HCT116 (cell line): Measurements from ENCODE around the gene THAP3. TPM values are rescaled to one million over a fixed set of nuclear protein-coding genes. Genes with fewer than 3 reads are reported as not detected.

Experiments
- ATAC-seq: fragments of 200-7000 bp; cut with Tn5 transposase; 2 replicates; pipeline ENCODE4 v1.9.1; 2020; ENCODE audit warnings: mild to moderate bottlenecking, moderate library complexity
- BruUV-seq: library from RNA; stranded (reverse); fragments of 400-500 nt; replicated peaks from 2 replicates; lab custom pipeline; 2021; lab: Mats Ljungman, UMichigan
- CTCF ChIA-PET: fragments of 300-600 bp; sonication (Branson Sonifier 250); formaldehyde crosslinking; loops from one replicate; lab custom pipeline; 2021; ENCODE audit warnings: antibody characterized with exemption; lab: Charles Lee
- POLR2A ChIA-PET: fragments of 300-600, 350-600 bp; sonication (Branson Sonifier 250); formaldehyde crosslinking; loops from one replicate; lab custom pipeline; 2021; ENCODE audit warnings: antibody characterized with exemption; lab: Charles Lee
- RAD21 ChIA-PET, 2 experiments: fragments of 300-600 bp; sonication (Branson Sonifier 250); formaldehyde crosslinking; loops; one replicate each; lab custom pipeline; 2023; ENCODE audit warnings: low total read pairs in 2 of 2; ENCODE audit not compliant: uncharacterized antibody in 2 of 2, unreplicated experiment in 2 of 2, low non-redundant PET in 1 of 2; lab: Charles Lee
- DNase-seq: peaks from one replicate; pipeline ENCODE4 v3.0.0-alpha.2; 2010; ENCODE audit warnings: low read depth, low spot score
- H2AFZ ChIP-seq: fragments of 200-600 bp; shearing (Covaris generic), sonication (generic); 2 replicates; pipeline ENCODE4 v1.6.1; 2017; ENCODE audit warnings: low read depth, mixed run types, mixed read lengths, antibody characterized with exemption, low read length; ENCODE audit not compliant: poor library complexity, severe bottlenecking
- H3K27ac ChIP-seq: 2 replicates; pipeline ENCODE4 v1.5.1; 2012; ENCODE audit warnings: low read depth, low read length
- H3K27me3 ChIP-seq: fragments of 200-600 bp; sonication (generic); 2 replicates; pipeline ENCODE4 v1.6.1; 2016; ENCODE audit warnings: mixed run types, low read length, mixed read lengths; ENCODE audit not compliant: insufficient read depth
- H3K36me3 ChIP-seq, 2 experiments: fragments of 200-500 bp in 1 of 2; fragments of 200-600 bp in 1 of 2; sonication (Bioruptor generic) in 1 of 2; sonication (generic) in 1 of 2; 2 replicates each; pipeline versions ENCODE4 v1.5.1 to v1.6.1; 2014 to 2016; ENCODE audit warnings: low read length in 2 of 2, inconsistent platforms in 1 of 2, mixed read lengths in 1 of 2, mixed run types in 1 of 2; ENCODE audit not compliant: insufficient read depth in 2 of 2, control insufficient read depth in 1 of 2
- H3K4me1 ChIP-seq, 2 experiments: fragments of 200-600 bp in 1 of 2; sonication (generic) in 1 of 2; 2 replicates each; pipeline versions ENCODE4 v1.5.1 to v1.6.1; 2012 to 2017; ENCODE audit warnings: low read length in 2 of 2, inconsistent platforms in 1 of 2, mild to moderate bottlenecking in 1 of 2, mixed read lengths in 1 of 2, mixed run types in 1 of 2, moderate library complexity in 1 of 2; ENCODE audit not compliant: insufficient read depth in 2 of 2, control insufficient read depth in 1 of 2
- H3K4me2 ChIP-seq: fragments of 200-600 bp; sonication (generic); 2 replicates; pipeline ENCODE4 v1.6.1; 2017; ENCODE audit warnings: mixed run types, low read length, mixed read lengths
- H3K4me3 ChIP-seq, 2 experiments: fragments of 200-600 bp in 1 of 2; sonication (generic) in 1 of 2; replicated peaks in 1 of 2; 2 replicates each; pipeline ENCODE4 v1.5.1; 2011 to 2016; ENCODE audit warnings: low read length in 2 of 2, control low read depth in 1 of 2, low read depth in 1 of 2, mild to moderate bottlenecking in 1 of 2, mixed read lengths in 1 of 2, mixed run types in 1 of 2
- H3K79me2 ChIP-seq: fragments of 200-600 bp; sonication (generic); 2 replicates; pipeline ENCODE4 v1.6.1; 2017; ENCODE audit warnings: mild to moderate bottlenecking, mixed run types, low read length, moderate library complexity, mixed read lengths; ENCODE audit not compliant: insufficient read depth
- H3K9ac ChIP-seq: fragments of 200-600 bp; sonication (generic); 2 replicates; pipeline ENCODE4 v1.6.1; 2016; ENCODE audit warnings: low read length, mixed read lengths
- H3K9me2 ChIP-seq: fragments of 200-600 bp; sonication (generic), shearing (Covaris generic); 2 replicates; pipeline ENCODE4 v1.6.1; 2017; ENCODE audit warnings: mixed run types, mild to moderate bottlenecking, moderate library complexity; ENCODE audit not compliant: insufficient read depth
- H3K9me3 ChIP-seq, 2 experiments: fragments of 200-500 bp in 1 of 2; fragments of 200-600 bp in 1 of 2; sonication (Bioruptor generic) in 1 of 2; sonication (generic) in 1 of 2; 2 replicates each; pipeline ENCODE4 v1.6.1; 2014 to 2017; ENCODE audit warnings: low read length in 2 of 2, mixed read lengths in 2 of 2, inconsistent platforms in 1 of 2, low read depth in 1 of 2, mild to moderate bottlenecking in 1 of 2, mixed run types in 1 of 2, moderate library complexity in 1 of 2; ENCODE audit not compliant: control insufficient read depth in 1 of 2, insufficient read depth in 1 of 2
- H4K20me1 ChIP-seq: fragments of 200-600 bp; sonication (generic), shearing (Covaris generic); 2 replicates; pipeline ENCODE4 v1.6.1; 2017; ENCODE audit warnings: mixed run types, mild to moderate bottlenecking, moderate library complexity; ENCODE audit not compliant: insufficient read depth
- CBX3 ChIP-seq: IDR thresholded peaks from 2 replicates; pipeline ENCODE4 v1.6.1; 2012; ENCODE audit warnings: low read depth
- EGR1 ChIP-seq: IDR thresholded peaks from 2 replicates; pipeline ENCODE4 v1.6.1; 2012; ENCODE audit warnings: low read depth
- EZH2 ChIP-seq: fragments of 200-600 bp; sonication (generic); IDR thresholded peaks from 2 replicates; pipeline ENCODE4 v1.6.1; 2017; ENCODE audit warnings: antibody characterized with exemption, mixed run types
- EZH2phosphoT487 ChIP-seq: fragments of 200-600 bp; IDR thresholded peaks from 2 replicates; pipeline ENCODE4 v1.6.1; 2018; ENCODE audit warnings: antibody characterized with exemption, borderline replicate concordance
- JUND ChIP-seq: IDR thresholded peaks from 2 replicates; pipeline ENCODE4 v1.6.1; 2012
- POLR2A ChIP-seq: IDR thresholded peaks from 2 replicates; pipeline ENCODE4 v1.7.0; 2011; ENCODE audit warnings: borderline replicate concordance; ENCODE audit not compliant: insufficient read depth, insufficient read length; ENCODE audit errors: extremely low read depth
- POLR2AphosphoS5 ChIP-seq: IDR thresholded peaks from 2 replicates; pipeline ENCODE4 v1.6.1; 2011; ENCODE audit warnings: mild to moderate bottlenecking, low read depth, low read length, moderate library complexity
- SIN3A ChIP-seq: IDR thresholded peaks from 2 replicates; pipeline ENCODE4 v1.6.1; 2012; ENCODE audit warnings: low read depth
- SP1 ChIP-seq: IDR thresholded peaks from 2 replicates; pipeline ENCODE4 v1.6.1; 2012; ENCODE audit warnings: low read depth
- YY1 ChIP-seq: IDR thresholded peaks from 2 replicates; pipeline ENCODE4 v1.6.1; 2011; ENCODE audit warnings: low read length, low read depth, moderate library complexity, mild to moderate bottlenecking; ENCODE audit not compliant: insufficient replicate concordance; ENCODE audit errors: extremely low read depth
- ZFX ChIP-seq: fragments of 450-650 bp; IDR thresholded peaks from 2 replicates; pipeline ENCODE4 v1.6.1; 2017
- ZNF274 ChIP-seq: fragments of 200-500 bp; sonication (Bioruptor generic); IDR thresholded peaks from 2 replicates; pipeline ENCODE4 v1.6.1; 2014; ENCODE audit warnings: mild to moderate bottlenecking, low read depth, low read length, inconsistent platforms
- intact Hi-C: fragments of 100-400 bp; cut with micrococcal nuclease; formaldehyde crosslinking; loops from 2 replicates; pipeline ENCODE4 v1.10.0; 2022
- total RNA-seq: library from RNA; stranded (reverse); gene quantifications from one replicate; pipeline ENCODE4 v1.2.1, GENCODE V29; 2021; ENCODE audit not compliant: unreplicated experiment
- TF ChIP-seq, protein P1 (sequence below): IDR thresholded peaks from 2 replicates; pipeline ENCODE4 v1.6.1; 2012
- TF ChIP-seq, protein P2 (sequence below): IDR thresholded peaks from 2 replicates; pipeline ENCODE4 v1.6.1; 2011; ENCODE audit warnings: mild to moderate bottlenecking, low read length, moderate library complexity; ENCODE audit not compliant: insufficient replicate concordance; ENCODE audit errors: extremely low read depth

The THAP3 gene
- total RNA-seq, 1 experiment from 2014 or later: 23.1 TPM

GRCh38 chr1:6600410-6601048 is 24.1 kb upstream of the THAP3 start:
- Histone ChIP-seq H3K4me3 (peak overlapping the region; percentile 87 to 96), H3K36me3 (peaks cover 16 to 41% of the 10 kb centered on the region in 2 experiments; a peak in 3 of 4 replicates), H4K20me1 (peaks cover 14% of the 10 kb centered on the region; the same call in 1 of the 2 replicates), H3K4me1 (peaks cover 22 to 33% of the 10 kb centered on the region in 2 experiments), H3K9me2 (no peaks in the 10 kb centered on the region), H3K9ac (peak overlapping the region; percentile 85), H3K9me3 (no peaks in the 10 kb centered on the region), H3K27me3 (no peaks in the 10 kb centered on the region), H3K27ac (peak overlapping the region; percentile 95)
- intact Hi-C loops: no loop called here
- ChIA-PET CTCF (no interaction called here), RAD21 (interaction anchor here in 1 of 2 experiments (0.6 kb wide), 1 partner anchor 15 kb away, joined by 7 read pairs; no protein-coding TSS in a partner anchor)
- TF ChIP-seq EZH2 (no peak), POLR2AphosphoS5 (no peak), POLR2A (no peak), YY1 (no peak)
- TF ChIP-seq, all 23 proteins: peak for 0
- Histone ChIP-seq H3K79me2 (peaks cover 71% of the 10 kb centered on the region), H3K4me2 (peak overlapping the region; percentile 86), H2AFZ (no peak overlapping the region)
- POLR2A ChIA-PET: interaction anchor here (1.0 kb wide), 1 partner anchor 21 kb away, joined by 3 read pairs; the partner anchor contains the start of gene ZBTB48
- ATAC-seq (no peak), DNase-seq (no peak)
- TSS peak; percentile 48 for BruUV-seq

DNA sequence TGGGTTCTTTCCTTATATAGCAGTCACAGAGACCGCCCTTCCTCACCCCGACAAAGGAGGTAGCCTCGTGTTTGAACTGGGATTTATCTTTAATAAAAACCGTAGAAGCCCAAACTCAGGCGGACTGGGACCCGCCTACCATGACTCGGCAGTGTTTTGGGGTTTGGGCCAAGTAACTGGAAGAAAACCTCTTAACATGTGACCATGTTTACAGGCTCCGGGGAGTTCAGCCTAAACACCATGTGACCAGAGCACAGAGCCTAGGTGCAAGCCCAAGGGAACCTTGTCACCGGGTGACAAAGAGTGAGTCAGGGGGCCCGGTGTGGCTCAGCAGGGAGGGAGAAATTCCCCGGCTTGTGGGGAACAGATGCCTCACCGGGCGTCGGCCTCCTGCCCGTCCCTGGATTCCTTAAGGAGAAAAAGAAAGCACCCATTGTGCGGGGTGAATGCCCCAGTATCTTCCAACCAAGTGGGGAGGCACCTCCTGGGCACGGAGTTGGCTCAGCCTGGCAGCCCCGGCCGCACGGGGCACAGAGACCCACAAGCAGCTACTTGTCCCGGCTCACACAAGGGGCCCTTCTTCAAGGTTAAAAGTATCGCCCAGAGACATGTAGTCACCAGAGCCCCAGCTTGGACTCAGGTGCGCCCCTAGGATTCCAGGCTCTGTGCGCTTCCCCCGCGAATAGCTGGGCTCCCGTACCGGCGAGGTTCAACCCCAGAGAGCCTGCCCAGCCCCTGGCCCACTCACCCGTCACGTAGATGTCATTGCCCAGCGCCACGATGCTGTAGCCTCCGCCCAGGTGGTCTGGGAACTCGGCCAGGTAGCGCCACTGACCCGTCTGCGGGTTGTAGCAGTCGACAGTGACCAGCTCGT is 23.4 kb upstream of the THAP3 start:
- Histone ChIP-seq H3K9me2 (no peaks in the 10 kb centered on the region), H3K9me3 (no peaks in the 10 kb centered on the region), H3K4me3 (peak overlapping the region; percentile 87 to 96), H4K20me1 (peaks cover 14% of the 10 kb centered on the region; the same call in 1 of the 2 replicates), H3K79me2 (peaks cover 63% of the 10 kb centered on the region), H3K4me2 (peak overlapping the region; percentile 86), H3K27me3 (no peaks in the 10 kb centered on the region), H3K27ac (peak overlapping the region; percentile 95), H2AFZ (no peak overlapping the region), H3K36me3 (peaks cover 12 to 34% of the 10 kb centered on the region in 2 experiments; a peak in 3 of 4 replicates), H3K4me1 (peaks cover 22 to 33% of the 10 kb centered on the region in 2 experiments), H3K9ac (peak overlapping the region; percentile 85)
- ChIA-PET POLR2A (interaction anchor here (1.0 to 1.6 kb wide), 3 partner anchors 10 to 25 kb away, joined by 3 to 10 read pairs (median 3); partner anchors contain the start of gene ZBTB48), RAD21 (interaction anchor here in 1 of 2 experiments (0.6 kb wide), 1 partner anchor 14 kb away, joined by 7 read pairs; no protein-coding TSS in a partner anchor), CTCF (interaction anchor here (0.9 kb wide), 1 partner anchor 111 kb away, joined by 4 read pairs; no protein-coding TSS in a partner anchor)
- intact Hi-C loops: no loop called here
- no TSS peak for BruUV-seq
- ATAC-seq (peak; percentile 32), DNase-seq (peak; percentile 68)
- TF ChIP-seq EZH2phosphoT487 (no peak), SIN3A (no peak), YY1 (no peak), ZNF274 (no peak), POLR2A (no peak), EZH2 (no peak), JUND (no peak), SP1 (no peak), CBX3 (no peak), EGR1 (no peak), ZFX (no peak)
- TF ChIP-seq, protein P1, sequence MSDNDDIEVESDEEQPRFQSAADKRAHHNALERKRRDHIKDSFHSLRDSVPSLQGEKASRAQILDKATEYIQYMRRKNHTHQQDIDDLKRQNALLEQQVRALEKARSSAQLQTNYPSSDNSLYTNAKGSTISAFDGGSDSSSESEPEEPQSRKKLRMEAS: no peak
- TF ChIP-seq, protein P2, sequence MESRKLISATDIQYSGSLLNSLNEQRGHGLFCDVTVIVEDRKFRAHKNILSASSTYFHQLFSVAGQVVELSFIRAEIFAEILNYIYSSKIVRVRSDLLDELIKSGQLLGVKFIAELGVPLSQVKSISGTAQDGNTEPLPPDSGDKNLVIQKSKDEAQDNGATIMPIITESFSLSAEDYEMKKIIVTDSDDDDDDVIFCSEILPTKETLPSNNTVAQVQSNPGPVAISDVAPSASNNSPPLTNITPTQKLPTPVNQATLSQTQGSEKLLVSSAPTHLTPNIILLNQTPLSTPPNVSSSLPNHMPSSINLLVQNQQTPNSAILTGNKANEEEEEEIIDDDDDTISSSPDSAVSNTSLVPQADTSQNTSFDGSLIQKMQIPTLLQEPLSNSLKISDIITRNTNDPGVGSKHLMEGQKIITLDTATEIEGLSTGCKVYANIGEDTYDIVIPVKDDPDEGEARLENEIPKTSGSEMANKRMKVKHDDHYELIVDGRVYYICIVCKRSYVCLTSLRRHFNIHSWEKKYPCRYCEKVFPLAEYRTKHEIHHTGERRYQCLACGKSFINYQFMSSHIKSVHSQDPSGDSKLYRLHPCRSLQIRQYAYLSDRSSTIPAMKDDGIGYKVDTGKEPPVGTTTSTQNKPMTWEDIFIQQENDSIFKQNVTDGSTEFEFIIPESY: no peak
